Measurements from ENCODE around the gene HS1BP3. TPM values are rescaled to one million over a fixed set of nuclear protein-coding genes. Genes with fewer than 3 reads are reported as not detected.
A peak's percentile ranks its signal among the peaks of the same experiment; 100 is the strongest.

Gene HS1BP3
- total RNA-seq, 1 donor from 2014 or later = 20.1 TPM

GRCh38 chr2:20676353-20677215 lies 25.7 kb upstream of the HS1BP3 start:
- ATAC-seq = peak; percentile 17
- intact Hi-C loops (cut with DNase I) = no loop called here
- no peak for DNase-seq (ENCODE audit: missing footprints)

DNA sequence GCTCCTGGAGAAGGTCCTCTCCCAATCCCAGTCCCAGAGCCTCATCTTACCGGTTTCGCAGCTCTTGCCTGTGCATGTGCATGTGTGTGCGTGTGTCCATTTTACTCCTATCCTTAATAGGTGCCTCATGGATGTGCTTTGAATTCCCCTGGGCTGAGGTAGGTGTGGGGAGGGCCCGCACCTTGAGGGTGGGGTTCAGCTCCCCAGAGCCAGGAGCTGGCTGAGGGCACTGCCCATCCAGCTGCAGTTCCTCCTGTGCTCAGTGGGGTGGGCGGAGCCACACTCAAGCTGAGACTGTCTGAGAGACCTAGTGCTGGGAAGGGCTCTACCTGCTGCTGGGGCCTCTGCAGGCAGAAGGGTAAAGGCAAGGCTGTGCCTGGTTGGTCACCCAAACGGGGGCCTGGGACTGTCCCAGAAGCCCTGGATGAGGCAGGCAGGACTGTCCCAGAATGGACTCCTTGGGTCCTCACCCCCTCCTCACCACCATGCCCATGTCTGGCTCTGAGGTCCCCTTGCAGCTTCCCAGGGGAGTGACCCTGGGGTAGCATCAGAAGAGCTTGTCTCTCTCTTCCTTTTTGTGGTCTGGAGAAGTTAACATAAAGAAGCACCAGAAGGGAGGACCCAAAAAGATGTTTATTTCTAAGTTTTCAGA lies 24.9 kb upstream of the HS1BP3 start:
- intact Hi-C loops (cut with DNase I) = no loop called here
- DNase-seq (ENCODE audit: missing footprints) (no peak), ATAC-seq (no peak)

GRCh38 chr2:20674974-20675679 lies 24.2 kb upstream of the HS1BP3 start:
- intact Hi-C loops (cut with DNase I) = no loop called here

GRCh38 chr2:20674309-20674965 lies 23.5 kb upstream of the HS1BP3 start:
- ATAC-seq = no peak
- no peak for DNase-seq (ENCODE audit: missing footprints)
- intact Hi-C loops (cut with DNase I) = no loop called here

More at GRCh38 chr2:20674974-20675679, 24.2 kb upstream of the HS1BP3 start:
- no peak for DNase-seq (ENCODE audit: missing footprints)
- ATAC-seq = peak; percentile 69

DNA sequence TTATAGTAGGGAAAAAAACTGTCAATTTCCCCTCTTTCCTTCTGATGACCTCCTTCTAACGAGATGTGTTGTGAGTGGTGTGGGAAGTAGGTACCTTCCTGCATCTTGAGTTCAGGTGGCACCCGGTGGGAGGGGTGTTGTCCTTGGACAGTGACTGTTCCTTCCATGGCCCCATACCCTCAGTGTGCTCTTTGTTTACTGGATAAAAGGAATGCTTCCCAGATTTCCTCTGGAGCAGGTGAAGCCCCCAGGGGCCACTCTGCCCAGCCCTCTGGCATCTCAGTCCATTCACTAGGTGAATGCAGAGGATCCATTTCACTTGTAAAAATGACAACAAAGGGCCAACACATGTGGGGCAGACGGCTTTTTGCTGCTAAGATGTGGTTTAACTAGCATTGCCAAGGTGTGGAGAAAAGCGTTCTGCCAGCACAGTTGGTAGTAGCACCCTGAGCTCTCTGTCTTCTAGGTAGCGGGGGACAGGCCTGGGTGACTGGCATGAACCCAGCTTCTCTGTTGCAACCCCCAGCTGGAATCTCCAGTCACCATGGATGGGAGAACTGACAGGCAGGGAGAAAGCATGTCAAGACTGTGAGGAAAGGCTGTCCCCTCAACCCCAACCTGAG lies 22.9 kb upstream of the HS1BP3 start:
- ATAC-seq (no peak), DNase-seq (ENCODE audit: missing footprints) (no peak)
- intact Hi-C loops (cut with DNase I) = no loop called here

- intact Hi-C loops (cut with DNase I) = no loop called here
- no peak for DNase-seq (ENCODE audit: missing footprints)
Measured at GRCh38 chr2:20672201-20672951, 21.5 kb upstream of the HS1BP3 start.

DNA sequence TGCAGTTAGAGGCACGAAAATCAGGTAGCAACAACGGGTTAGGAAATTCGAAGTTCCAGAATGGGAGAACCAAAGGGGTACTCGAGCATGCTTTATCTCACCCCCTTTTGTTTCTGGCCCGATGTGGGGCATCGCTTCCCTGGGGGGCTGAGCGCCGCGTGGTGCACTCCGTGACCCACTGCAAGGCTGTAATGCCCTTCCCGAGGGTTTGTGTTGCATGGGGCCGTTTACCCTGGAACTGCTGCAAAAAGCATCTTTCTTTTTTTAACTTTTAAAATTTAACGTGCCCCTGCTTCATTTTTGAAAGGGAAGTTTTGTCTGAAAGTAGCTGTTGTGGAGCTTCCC lies 20.8 kb upstream of the HS1BP3 start:
- no peak for ATAC-seq
- DNase-seq (ENCODE audit: missing footprints) = no peak
- intact Hi-C loops (cut with DNase I) = no loop called here

More at GRCh38 chr2:20672201-20672951, 21.5 kb upstream of the HS1BP3 start:
- no peak for ATAC-seq

DNA sequence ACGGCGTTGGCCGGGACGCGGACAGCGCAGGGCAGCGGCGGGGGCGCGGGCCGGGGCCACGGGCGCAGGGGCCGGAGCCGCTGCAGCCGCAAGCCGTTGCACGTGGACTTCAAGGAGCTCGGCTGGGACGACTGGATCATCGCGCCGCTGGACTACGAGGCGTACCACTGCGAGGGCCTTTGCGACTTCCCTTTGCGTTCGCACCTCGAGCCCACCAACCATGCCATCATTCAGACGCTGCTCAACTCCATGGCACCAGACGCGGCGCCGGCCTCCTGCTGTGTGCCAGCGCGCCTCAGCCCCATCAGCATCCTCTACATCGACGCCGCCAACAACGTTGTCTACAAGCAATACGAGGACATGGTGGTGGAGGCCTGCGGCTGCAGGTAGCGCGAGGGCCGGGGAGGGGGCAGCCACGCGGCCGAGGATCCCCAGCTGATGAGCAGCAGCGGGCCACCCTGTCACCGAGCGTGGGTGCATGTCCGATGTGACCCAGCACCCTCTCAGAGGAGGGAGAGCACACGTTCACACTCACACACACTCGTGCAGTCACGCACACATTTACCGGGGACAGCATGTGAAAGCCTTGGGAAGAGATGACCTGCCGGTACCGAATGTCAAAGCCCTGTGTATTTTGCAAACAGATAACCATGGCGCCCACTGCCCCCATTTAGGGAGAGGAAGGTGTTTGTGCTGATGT lies 20.3 kb upstream of the HS1BP3 start:
- intact Hi-C loops (cut with DNase I) = no loop called here
- DNase-seq (ENCODE audit: missing footprints) = no peak
- no peak for ATAC-seq

DNA sequence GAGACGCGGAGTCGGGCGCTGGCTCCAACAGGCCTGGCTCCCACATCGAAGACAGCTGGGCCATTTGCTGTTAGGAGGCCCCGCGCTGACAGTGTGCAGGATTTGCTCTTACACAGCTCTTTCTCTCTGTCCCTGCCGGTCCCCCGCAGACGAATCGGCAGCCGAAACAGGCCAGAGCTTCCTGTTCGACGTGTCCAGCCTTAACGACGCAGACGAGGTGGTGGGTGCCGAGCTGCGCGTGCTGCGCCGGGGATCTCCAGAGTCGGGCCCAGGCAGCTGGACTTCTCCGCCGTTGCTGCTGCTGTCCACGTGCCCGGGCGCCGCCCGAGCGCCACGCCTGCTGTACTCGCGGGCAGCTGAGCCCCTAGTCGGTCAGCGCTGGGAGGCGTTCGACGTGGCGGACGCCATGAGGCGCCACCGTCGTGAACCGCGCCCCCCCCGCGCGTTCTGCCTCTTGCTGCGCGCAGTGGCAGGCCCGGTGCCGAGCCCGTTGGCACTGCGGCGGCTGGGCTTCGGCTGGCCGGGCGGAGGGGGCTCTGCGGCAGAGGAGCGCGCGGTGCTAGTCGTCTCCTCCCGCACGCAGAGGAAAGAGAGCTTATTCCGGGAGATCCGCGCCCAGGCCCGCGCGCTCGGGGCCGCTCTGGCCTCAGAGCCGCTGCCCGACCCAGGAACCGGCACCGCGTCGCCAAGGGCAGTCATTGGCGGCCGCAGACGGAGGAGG lies 19.6 kb upstream of the HS1BP3 start:
- intact Hi-C loops (cut with DNase I) = no loop called here
- ATAC-seq (no peak), DNase-seq (ENCODE audit: missing footprints) (no peak)

DNA sequence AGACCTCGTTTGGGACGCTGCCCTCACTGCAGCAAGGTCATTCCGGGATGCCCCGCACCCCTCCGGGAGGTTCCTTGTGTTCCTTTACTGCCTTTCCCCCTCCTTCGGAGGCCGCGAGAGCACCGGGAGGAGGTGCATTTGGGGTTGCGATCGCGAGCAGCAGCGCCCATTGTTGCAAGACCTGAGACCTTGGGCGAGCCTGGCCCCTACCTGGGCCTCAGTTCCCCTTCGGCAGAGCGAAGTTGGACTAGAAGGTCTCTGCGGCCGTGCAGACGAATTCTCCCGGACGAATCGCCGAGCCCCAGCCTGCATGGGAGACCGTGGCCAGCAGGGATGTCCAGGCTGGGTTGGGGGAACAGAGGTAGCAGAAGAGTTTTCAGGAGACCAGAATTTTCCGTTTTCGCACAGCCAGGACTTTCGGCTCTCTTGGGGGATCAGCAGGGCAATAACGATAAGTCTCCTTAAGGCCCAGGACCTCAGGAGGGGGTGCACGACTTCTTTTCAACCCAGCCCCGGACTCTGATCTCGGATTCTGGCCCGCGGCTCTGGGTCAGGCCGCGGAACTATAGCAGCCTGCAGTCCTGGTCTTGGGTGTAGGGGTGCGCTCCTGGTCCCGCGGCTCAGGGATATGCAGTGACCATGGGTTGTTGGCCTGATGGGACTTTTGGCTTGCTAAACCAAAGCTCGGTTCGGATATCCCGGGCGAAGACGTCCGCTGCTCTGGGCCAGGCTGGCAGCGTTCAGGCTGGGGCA lies 18.8 kb upstream of the HS1BP3 start:
- ATAC-seq = no peak
- intact Hi-C loops (cut with DNase I) = no loop called here
- DNase-seq (ENCODE audit: missing footprints) = no peak

- DNase-seq (ENCODE audit: missing footprints) (no peak), ATAC-seq (no peak)
- intact Hi-C loops (cut with DNase I) = no loop called here
Measured at GRCh38 chr2:20668871-20669475, 18.1 kb upstream of the HS1BP3 start.

- DNase-seq (ENCODE audit: missing footprints) (no peak), ATAC-seq (no peak)
Measured at GRCh38 chr2:20668451-20668850, 17.6 kb upstream of the HS1BP3 start.

GRCh38 chr2:20667531-20668401 lies 16.9 kb upstream of the HS1BP3 start:
- no peak for ATAC-seq
- DNase-seq (ENCODE audit: missing footprints) = no peak
- intact Hi-C loops (cut with DNase I) = no loop called here

More at GRCh38 chr2:20668451-20668850, 17.6 kb upstream of the HS1BP3 start:
- intact Hi-C loops (cut with DNase I) = no loop called here

DNA sequence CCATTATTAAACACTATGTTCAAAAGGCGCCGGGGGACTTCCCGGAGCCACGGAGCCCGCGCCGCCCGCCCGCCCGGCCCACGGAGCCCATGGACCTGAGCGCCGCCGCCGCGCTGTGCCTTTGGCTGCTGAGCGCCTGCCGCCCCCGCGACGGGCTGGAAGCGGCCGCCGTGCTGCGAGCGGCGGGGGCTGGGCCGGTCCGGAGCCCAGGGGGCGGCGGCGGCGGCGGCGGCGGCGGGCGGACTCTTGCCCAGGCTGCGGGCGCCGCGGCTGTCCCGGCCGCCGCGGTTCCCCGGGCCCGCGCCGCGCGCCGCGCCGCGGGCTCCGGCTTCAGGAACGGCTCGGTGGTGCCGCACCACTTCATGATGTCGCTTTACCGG lies 16.2 kb upstream of the HS1BP3 start:
- no peak for DNase-seq (ENCODE audit: missing footprints)
- intact Hi-C loops (cut with DNase I) = no loop called here
- no peak for ATAC-seq

Data from Right ventricle myocardium inferior (tissue), 1 donor.